ENCODE results near the gene OR8K3.

DNA sequence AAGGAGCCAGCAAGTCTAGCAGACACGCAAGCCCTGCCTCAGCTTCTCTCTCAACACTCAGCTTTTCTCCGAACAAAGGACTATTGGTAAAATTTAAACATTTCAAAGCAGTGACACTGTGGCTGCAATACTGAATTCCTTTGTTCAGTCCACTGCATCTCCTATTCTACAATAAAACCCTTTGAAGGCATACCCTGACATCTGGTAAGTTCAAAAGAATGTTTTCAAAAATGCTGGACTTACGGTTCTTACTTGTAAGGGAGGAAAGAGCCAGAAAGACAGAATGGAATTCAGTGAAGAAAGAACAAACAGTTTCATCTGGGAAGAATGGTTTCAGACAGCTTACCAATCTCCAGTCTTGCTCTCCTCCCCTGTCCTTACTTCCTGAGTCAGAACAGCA, 18.2 kb downstream of the OR8K3 start:
- TF ChIP-seq EZH2 (IDR thresholded peaks at IDR 0.05; ENCODE audit: borderline replicate concordance, low read depth, low read length, severe bottlenecking): no peak
- TF ChIP-seq, protein P1, sequence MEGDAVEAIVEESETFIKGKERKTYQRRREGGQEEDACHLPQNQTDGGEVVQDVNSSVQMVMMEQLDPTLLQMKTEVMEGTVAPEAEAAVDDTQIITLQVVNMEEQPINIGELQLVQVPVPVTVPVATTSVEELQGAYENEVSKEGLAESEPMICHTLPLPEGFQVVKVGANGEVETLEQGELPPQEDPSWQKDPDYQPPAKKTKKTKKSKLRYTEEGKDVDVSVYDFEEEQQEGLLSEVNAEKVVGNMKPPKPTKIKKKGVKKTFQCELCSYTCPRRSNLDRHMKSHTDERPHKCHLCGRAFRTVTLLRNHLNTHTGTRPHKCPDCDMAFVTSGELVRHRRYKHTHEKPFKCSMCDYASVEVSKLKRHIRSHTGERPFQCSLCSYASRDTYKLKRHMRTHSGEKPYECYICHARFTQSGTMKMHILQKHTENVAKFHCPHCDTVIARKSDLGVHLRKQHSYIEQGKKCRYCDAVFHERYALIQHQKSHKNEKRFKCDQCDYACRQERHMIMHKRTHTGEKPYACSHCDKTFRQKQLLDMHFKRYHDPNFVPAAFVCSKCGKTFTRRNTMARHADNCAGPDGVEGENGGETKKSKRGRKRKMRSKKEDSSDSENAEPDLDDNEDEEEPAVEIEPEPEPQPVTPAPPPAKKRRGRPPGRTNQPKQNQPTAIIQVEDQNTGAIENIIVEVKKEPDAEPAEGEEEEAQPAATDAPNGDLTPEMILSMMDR (IDR thresholded peaks at IDR 0.05; ENCODE audit: extremely low read depth in 1 of 2, insufficient read depth in 1 of 2, low read depth in 1 of 2, low read length in 2 of 2): no peak
- TF ChIP-seq POLR2AphosphoS5 (IDR thresholded peaks at IDR 0.05; ENCODE audit: insufficient read depth, low read depth, low read length): no peak
- TF ChIP-seq POLR2A (IDR thresholded peaks at IDR 0.05; ENCODE audit: low read depth, low read length): no peak
- no peak for TF ChIP-seq MYC (IDR thresholded peaks at IDR 0.05; ENCODE audit: low read depth, low read length)
- TF ChIP-seq MAX (IDR thresholded peaks at IDR 0.05; ENCODE audit: insufficient read depth, insufficient read length): no peak
